Neural progenitor cell (in vitro differentiated cells): ENCODE data around the gene SC5D. TPM values are rescaled to one million over a fixed set of nuclear protein-coding genes. Genes with fewer than 3 reads are reported as not detected.

Experiments used
- DNase-seq: peaks from one replicate; pipeline ENCODE4 v3.0.0-alpha.2; 2016; ENCODE audit warnings: low spot score
- H2AFZ ChIP-seq: fragments of 200-600 bp; sonication (generic); replicated peaks from 2 replicates; pipeline ENCODE4 v1.6.1; 2016; ENCODE audit warnings: antibody characterized with exemption
- H3F3A ChIP-seq: fragments of 200-600 bp; sonication (generic); 2 replicates; pipeline ENCODE4 v1.6.1; 2016; ENCODE audit warnings: antibody characterized with exemption, low read depth
- H3K27ac ChIP-seq: fragments of 200-600 bp; sonication (generic); 2 replicates; pipeline ENCODE4 v1.5.1; 2016; ENCODE audit warnings: mild to moderate bottlenecking
- H3K27me3 ChIP-seq: fragments of 200-600 bp; sonication (generic); 2 replicates; pipeline ENCODE4 v1.6.1; 2016; ENCODE audit warnings: mild to moderate bottlenecking, moderate library complexity
- H3K36me3 ChIP-seq: fragments of 200-600 bp; sonication (generic); 2 replicates; pipeline ENCODE4 v1.5.1; 2016
- H3K4me1 ChIP-seq: fragments of 200-600 bp; sonication (generic); 2 replicates; pipeline ENCODE4 v1.6.1; 2016; ENCODE audit warnings: mixed run types
- H3K4me2 ChIP-seq: fragments of 200-600 bp; sonication (generic); 2 replicates; pipeline ENCODE4 v1.6.1; 2016
- H3K4me3 ChIP-seq: fragments of 200-600 bp; sonication (generic); 2 replicates; pipeline ENCODE4 v1.5.1; 2016
- H3K79me2 ChIP-seq: fragments of 200-600 bp; sonication (generic); 2 replicates; pipeline ENCODE4 v1.6.1; 2016; ENCODE audit warnings: low read depth
- H3K9ac ChIP-seq: fragments of 200-600 bp; sonication (generic); 2 replicates; pipeline ENCODE4 v1.6.1; 2016
- H3K9me3 ChIP-seq: fragments of 200-600 bp; sonication (generic); 2 replicates; pipeline ENCODE4 v1.5.1; 2016; ENCODE audit warnings: low read depth
- H4K20me1 ChIP-seq: fragments of 200-600 bp; sonication (generic); 2 replicates; pipeline ENCODE4 v1.6.1; 2016; ENCODE audit warnings: low read depth
- H3K27ac Mint-ChIP-seq: 3 replicates; pipeline ENCODE4 v1.8.0; 2021; ENCODE audit warnings: mixed read lengths
- H3K27me3 Mint-ChIP-seq: 2 replicates; pipeline ENCODE4 v1.8.0; 2022; ENCODE audit warnings: low read depth, mild to moderate bottlenecking, inconsistent platforms, moderate library complexity, mixed read lengths; ENCODE audit not compliant: insufficient read depth
- H3K36me3 Mint-ChIP-seq: 3 replicates; pipeline ENCODE4 v1.8.0; 2021; ENCODE audit warnings: mixed read lengths
- H3K4me1 Mint-ChIP-seq: 3 replicates; pipeline ENCODE4 v1.8.0; 2021; ENCODE audit warnings: mixed read lengths
- H3K4me3 Mint-ChIP-seq: 3 replicates; pipeline ENCODE4 v1.8.0; 2021; ENCODE audit warnings: mild to moderate bottlenecking, moderate library complexity, mixed read lengths
- H3K9me3 Mint-ChIP-seq: 3 replicates; pipeline ENCODE4 v1.8.0; 2020; ENCODE audit warnings: mixed read lengths
- EZH2 ChIP-seq: fragments of 200-600 bp; sonication (generic); IDR thresholded peaks from 2 replicates; pipeline ENCODE4 v1.6.1; 2017; ENCODE audit warnings: antibody characterized with exemption, mild to moderate bottlenecking, moderate library complexity
- EZH2phosphoT487 ChIP-seq: fragments of 200-600 bp; sonication (generic); IDR thresholded peaks from 2 replicates; pipeline ENCODE4 v1.6.1; 2017; ENCODE audit warnings: antibody characterized with exemption
- total RNA-seq: library from RNA; depleted of rRNA; stranded (reverse); fragments of >200 nt; gene quantifications from 2 replicates; pipeline ENCODE4 v1.2.3, GENCODE V29; 2015; ENCODE audit warnings: low replicate concordance
- TF ChIP-seq, protein P1 (sequence below): fragments of 200-600 bp; sonication (generic); IDR thresholded peaks from 2 replicates; pipeline ENCODE4 v1.5.1; 2017; ENCODE audit warnings: antibody characterized with exemption, mild to moderate bottlenecking

Gene SC5D
- total RNA-seq, 1 donor from 2014 or later = 80.7 TPM

DNA sequence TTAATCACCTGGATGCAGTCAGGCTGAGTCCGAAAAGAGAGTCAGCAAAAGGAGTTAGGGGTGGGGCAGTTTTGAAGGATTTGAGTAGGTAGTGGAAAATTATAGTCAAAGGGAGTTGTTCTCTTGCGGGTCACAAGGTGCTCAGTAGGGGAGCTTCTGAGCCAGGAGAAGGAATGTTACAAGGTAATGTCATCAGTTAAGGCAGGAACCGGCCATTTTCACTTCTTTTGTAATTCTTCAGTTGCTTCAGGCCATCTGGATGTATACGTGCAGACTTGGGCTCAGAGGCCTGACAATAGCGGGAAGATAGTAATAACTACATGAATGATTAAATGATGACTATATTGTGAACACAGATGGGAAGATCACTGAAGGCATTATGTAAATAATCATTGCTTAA is 6.2 kb downstream of the SC5D start:
- Mint-ChIP-seq H3K4me3 (no peak overlapping the region), H3K27ac (no peak overlapping the region), H3K9me3 (peaks cover 19% of the 10 kb centered on the region), H3K36me3 (peaks cover 47% of the 10 kb centered on the region), H3K4me1 (peaks cover 24% of the 10 kb centered on the region), H3K27me3 (peaks cover 2% of the 10 kb centered on the region)
- TF ChIP-seq, protein P1, sequence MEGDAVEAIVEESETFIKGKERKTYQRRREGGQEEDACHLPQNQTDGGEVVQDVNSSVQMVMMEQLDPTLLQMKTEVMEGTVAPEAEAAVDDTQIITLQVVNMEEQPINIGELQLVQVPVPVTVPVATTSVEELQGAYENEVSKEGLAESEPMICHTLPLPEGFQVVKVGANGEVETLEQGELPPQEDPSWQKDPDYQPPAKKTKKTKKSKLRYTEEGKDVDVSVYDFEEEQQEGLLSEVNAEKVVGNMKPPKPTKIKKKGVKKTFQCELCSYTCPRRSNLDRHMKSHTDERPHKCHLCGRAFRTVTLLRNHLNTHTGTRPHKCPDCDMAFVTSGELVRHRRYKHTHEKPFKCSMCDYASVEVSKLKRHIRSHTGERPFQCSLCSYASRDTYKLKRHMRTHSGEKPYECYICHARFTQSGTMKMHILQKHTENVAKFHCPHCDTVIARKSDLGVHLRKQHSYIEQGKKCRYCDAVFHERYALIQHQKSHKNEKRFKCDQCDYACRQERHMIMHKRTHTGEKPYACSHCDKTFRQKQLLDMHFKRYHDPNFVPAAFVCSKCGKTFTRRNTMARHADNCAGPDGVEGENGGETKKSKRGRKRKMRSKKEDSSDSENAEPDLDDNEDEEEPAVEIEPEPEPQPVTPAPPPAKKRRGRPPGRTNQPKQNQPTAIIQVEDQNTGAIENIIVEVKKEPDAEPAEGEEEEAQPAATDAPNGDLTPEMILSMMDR = no peak
- no peak for TF ChIP-seq EZH2
- no peak for TF ChIP-seq EZH2phosphoT487
- Histone ChIP-seq H3K27me3 (no peaks in the 10 kb centered on the region), H3K4me2 (no peak overlapping the region), H3K9ac (no peak overlapping the region), H3K79me2 (peaks cover 97% of the 10 kb centered on the region), H3K36me3 (peaks cover 3% of the 10 kb centered on the region), H4K20me1 (peaks cover 47% of the 10 kb centered on the region), H3K9me3 (no peaks in the 10 kb centered on the region), H2AFZ (no peak overlapping the region), H3K4me1 (peaks cover 37% of the 10 kb centered on the region), H3K27ac (no peak overlapping the region), H3K4me3 (no peak overlapping the region), H3F3A (no peaks in the 10 kb centered on the region)
- no peak for DNase-seq

DNA sequence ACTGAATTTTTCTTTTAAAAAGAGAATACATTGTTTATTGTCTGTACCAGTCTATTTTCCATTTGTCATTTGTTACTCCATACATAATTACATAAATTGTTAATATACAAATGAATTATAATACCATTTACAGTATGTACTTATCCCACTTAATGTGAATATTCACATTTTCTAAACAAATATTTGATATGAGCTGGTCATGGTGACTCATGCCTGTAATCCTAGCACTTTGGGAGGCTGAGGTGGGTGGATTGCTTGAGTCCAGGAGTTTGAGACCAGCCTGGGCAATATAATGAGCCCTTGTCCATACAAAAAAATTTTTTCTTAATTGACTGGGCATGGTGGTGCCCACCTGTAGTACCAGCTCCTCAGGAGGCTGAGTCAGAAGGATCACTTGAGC is 6.8 kb downstream of the SC5D start:
- no peaks in the 10 kb centered on the region for H3F3A ChIP-seq
- peaks cover 91% of the 10 kb centered on the region for H3K79me2 ChIP-seq
- Mint-ChIP-seq H3K27me3 (peaks cover 2% of the 10 kb centered on the region), H3K4me3 (no peak overlapping the region), H3K9me3 (peaks cover 19% of the 10 kb centered on the region), H3K36me3 (peaks cover 51% of the 10 kb centered on the region), H3K27ac (no peak overlapping the region), H3K4me1 (peaks cover 19% of the 10 kb centered on the region)
- DNase-seq = no peak
- H3K36me3 ChIP-seq = peaks cover 10% of the 10 kb centered on the region
- H3K4me2 ChIP-seq = no peak overlapping the region
- H3K4me1 ChIP-seq = peaks cover 31% of the 10 kb centered on the region
- H3K27me3 ChIP-seq = no peaks in the 10 kb centered on the region
- no peak overlapping the region for H3K9ac ChIP-seq
- TF ChIP-seq EZH2 = no peak
- H3K9me3 ChIP-seq = no peaks in the 10 kb centered on the region
- no peak overlapping the region for H3K4me3 ChIP-seq
- H4K20me1 ChIP-seq = peaks cover 41% of the 10 kb centered on the region
- no peak overlapping the region for H2AFZ ChIP-seq
- no peak overlapping the region for H3K27ac ChIP-seq

DNA sequence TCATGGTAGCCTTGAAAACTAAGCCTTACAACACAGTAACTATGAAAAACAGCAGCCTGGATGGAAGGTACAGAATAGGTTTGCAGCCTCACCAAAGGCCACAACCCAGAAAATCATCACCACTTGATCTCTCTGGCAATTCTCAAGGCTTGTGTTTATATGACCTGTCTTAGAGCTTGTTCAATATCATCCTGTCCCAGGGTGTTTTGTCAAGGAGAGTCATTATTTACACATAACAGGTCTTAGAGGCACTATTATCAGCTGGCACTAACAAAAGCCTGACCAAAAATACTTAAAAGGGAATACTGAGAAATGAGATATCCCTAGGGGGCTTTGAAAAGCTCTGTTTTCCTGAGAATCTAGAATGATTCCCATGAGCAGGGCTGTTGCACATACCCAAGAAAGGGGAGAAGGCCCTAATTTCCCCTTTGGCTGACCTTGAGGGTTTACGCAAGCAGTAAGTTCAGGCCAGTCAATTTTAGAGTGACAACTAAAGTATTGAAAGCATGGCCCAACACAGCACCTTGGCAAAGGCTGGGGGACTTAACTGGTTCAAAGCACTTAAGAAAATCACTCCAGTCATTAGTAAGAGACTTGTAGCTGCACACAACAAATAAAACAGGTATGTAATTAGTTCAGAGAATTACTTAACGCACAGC is 7.9 kb downstream of the SC5D start:
- Histone ChIP-seq H3K79me2 (peaks cover 80% of the 10 kb centered on the region), H3K36me3 (peaks cover 16% of the 10 kb centered on the region), H3K9me3 (no peaks in the 10 kb centered on the region), H3K27ac (no peak overlapping the region), H3F3A (no peaks in the 10 kb centered on the region), H4K20me1 (peaks cover 31% of the 10 kb centered on the region), H3K4me1 (peaks cover 20% of the 10 kb centered on the region), H3K4me2 (no peak overlapping the region), H3K4me3 (no peak overlapping the region), H2AFZ (no peak overlapping the region), H3K9ac (no peak overlapping the region), H3K27me3 (no peaks in the 10 kb centered on the region)
- Mint-ChIP-seq H3K4me1 (peaks cover 9% of the 10 kb centered on the region), H3K27me3 (peaks cover 2% of the 10 kb centered on the region), H3K9me3 (peaks cover 19% of the 10 kb centered on the region), H3K4me3 (no peak overlapping the region), H3K36me3 (peaks cover 51% of the 10 kb centered on the region), H3K27ac (no peak overlapping the region)
- no peak for TF ChIP-seq EZH2phosphoT487
- TF ChIP-seq EZH2 = no peak
- TF ChIP-seq, protein P1 = no peak
- DNase-seq = no peak

DNA sequence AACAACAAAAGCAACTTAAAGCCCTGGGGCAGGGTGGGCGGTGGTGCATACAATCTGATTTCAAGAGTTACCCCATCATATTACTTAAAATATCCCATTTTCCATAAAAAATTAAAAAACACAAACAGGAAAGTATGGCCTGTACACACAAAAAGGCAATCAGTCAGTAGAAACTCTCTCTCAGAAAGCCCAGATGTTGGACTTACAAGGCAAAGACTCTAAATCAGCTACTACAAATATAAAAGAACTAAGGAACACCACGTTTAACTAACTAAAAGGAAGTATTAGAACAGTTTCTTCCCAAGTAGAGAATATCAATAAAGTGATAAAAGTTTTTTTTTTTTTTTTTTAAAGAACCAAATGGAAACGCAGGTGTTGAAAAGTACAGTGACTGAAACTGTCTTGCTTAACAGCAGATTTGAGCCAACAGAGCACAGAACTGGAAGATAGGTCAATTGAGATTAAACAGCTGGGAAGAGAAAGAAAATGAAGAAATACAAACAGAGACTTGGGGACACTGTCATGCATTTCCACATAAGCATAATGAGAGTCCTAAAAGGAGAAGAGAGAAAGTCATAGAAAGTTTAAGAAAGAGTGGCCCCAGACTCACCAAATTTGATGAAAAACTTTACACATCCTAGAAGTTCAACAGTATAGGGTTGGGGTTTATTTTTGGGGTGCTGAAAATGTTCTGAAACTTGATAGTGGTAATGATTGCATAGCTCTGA is 8.6 kb downstream of the SC5D start:
- no peak overlapping the region for H3K4me3 Mint-ChIP-seq
- peaks cover 13% of the 10 kb centered on the region for H3K4me1 ChIP-seq
- TF ChIP-seq EZH2 (no peak), EZH2phosphoT487 (no peak)
- TF ChIP-seq, protein P1 = no peak
- no peaks in the 10 kb centered on the region for H3K27me3 ChIP-seq
- peaks cover 73% of the 10 kb centered on the region for H3K79me2 ChIP-seq
- H3K4me2 ChIP-seq = no peak overlapping the region
- peaks cover 24% of the 10 kb centered on the region for H4K20me1 ChIP-seq
- H3K9me3 ChIP-seq = no peaks in the 10 kb centered on the region
- H2AFZ ChIP-seq = no peak overlapping the region
- peaks cover 18% of the 10 kb centered on the region for H3K9me3 Mint-ChIP-seq
- peaks cover 50% of the 10 kb centered on the region for H3K36me3 Mint-ChIP-seq
- no peak overlapping the region for H3K27ac Mint-ChIP-seq
- no peak overlapping the region for H3K4me3 ChIP-seq
- no peak overlapping the region for H3K27ac ChIP-seq
- peaks cover 16% of the 10 kb centered on the region for H3K36me3 ChIP-seq
- no peak for DNase-seq
- H3F3A ChIP-seq = no peaks in the 10 kb centered on the region
- no peaks in the 10 kb centered on the region for H3K27me3 Mint-ChIP-seq
- H3K4me1 Mint-ChIP-seq = peaks cover 4% of the 10 kb centered on the region
- H3K9ac ChIP-seq = no peak overlapping the region
